Epithelial cell of esophagus (primary cell): Measurements from ENCODE around the gene RGS7.

Experiments used
- DNase-seq: peaks from one replicate; pipeline ENCODE4 v3.0.0; 2010; ENCODE audit warnings: low read depth
- H3K4me3 ChIP-seq: 2 replicates; pipeline ENCODE4 v1.5.1; 2011; ENCODE audit warnings: mild to moderate bottlenecking, low read length, control low read depth
- TF ChIP-seq, protein P1 (sequence below): IDR thresholded peaks from 2 replicates; pipeline ENCODE4 v1.5.1; 2011; ENCODE audit warnings: low read depth, mild to moderate bottlenecking, low read length, control low read depth, inconsistent platforms; ENCODE audit not compliant: insufficient read depth; ENCODE audit errors: missing control alignments

The RGS7 gene

DNA sequence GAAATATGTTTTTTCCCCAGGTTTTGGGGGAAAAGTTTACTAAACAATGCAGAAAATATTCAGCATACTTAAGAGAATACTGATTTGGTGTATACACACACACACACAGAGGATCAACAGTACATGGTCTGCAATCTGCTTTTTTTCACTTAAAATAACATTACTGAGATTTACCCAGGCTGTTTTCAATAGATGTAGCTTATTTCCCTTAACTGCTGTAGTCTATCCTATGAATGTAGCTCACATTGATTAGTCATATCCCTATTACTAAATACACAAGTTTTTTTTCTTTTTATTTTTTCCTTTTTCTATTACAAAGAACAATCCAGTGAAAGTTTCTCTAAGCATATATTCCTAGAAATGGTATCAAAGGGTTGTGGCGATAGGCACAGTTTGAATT is 478.4 kb downstream of the RGS7 start:
- TF ChIP-seq, protein P1, sequence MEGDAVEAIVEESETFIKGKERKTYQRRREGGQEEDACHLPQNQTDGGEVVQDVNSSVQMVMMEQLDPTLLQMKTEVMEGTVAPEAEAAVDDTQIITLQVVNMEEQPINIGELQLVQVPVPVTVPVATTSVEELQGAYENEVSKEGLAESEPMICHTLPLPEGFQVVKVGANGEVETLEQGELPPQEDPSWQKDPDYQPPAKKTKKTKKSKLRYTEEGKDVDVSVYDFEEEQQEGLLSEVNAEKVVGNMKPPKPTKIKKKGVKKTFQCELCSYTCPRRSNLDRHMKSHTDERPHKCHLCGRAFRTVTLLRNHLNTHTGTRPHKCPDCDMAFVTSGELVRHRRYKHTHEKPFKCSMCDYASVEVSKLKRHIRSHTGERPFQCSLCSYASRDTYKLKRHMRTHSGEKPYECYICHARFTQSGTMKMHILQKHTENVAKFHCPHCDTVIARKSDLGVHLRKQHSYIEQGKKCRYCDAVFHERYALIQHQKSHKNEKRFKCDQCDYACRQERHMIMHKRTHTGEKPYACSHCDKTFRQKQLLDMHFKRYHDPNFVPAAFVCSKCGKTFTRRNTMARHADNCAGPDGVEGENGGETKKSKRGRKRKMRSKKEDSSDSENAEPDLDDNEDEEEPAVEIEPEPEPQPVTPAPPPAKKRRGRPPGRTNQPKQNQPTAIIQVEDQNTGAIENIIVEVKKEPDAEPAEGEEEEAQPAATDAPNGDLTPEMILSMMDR = no peak
- DNase-seq = no peak
- H3K4me3 ChIP-seq = no peak overlapping the region

DNA sequence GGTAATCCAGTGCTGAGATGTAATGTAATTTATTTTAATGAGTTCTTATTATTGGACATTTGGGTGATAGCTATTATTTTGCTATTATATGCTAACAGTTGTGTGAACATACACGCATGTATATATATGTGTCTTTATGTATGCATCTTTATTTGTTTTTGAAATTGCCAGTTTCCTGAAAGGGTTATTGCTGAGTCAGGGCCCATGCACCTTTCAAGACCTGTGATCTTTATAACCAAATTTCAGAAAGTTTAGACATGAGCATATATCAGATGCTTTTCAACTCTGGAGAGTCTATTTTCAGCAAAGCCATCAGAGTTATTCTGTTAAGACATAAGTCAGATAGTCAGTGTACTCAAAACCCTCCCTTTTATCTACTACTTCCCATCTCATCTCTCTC is 479.4 kb downstream of the RGS7 start:
- no peak overlapping the region for H3K4me3 ChIP-seq
- TF ChIP-seq, protein P1 = no peak
- no peak for DNase-seq

DNA sequence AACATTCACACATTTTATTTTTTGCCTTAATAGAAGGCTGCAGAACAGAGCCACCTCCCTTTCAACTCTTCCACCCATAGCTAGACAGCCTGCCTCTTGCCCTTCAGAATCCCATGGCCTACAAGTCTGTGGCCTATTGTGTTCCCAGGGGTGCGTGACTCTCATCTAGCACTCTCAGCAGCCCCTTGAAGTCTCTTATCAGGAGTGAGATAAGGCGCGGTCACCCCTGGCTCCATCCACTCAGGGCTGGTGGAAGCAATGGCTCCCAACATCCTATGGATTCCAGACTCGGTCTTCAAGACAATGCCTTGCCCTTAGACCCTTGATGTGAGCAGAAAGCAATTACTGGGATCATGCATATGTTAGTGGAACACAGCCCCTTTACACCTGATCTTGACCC is 480.9 kb downstream of the RGS7 start:
- TF ChIP-seq, protein P1 = no peak
- no peak overlapping the region for H3K4me3 ChIP-seq
- DNase-seq = no peak

DNA sequence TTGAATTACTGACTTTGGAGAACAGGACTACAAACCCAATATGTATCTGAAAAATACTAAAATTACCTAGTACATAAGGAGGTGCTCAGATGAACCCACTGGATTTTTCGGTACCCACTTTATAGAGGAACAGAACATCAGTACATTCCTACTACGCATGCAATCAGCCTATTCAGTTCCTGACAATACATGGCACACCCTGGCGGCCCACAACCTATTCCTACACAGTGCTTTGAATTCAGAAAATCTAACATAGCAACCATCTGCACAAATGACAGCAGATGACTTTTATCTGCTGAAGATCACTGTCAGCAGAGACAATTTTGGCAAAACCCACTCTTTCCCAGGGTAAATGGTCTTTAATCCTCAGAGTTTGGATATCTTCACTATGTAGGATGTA is 487.9 kb downstream of the RGS7 start:
- H3K4me3 ChIP-seq = no peak overlapping the region

DNA sequence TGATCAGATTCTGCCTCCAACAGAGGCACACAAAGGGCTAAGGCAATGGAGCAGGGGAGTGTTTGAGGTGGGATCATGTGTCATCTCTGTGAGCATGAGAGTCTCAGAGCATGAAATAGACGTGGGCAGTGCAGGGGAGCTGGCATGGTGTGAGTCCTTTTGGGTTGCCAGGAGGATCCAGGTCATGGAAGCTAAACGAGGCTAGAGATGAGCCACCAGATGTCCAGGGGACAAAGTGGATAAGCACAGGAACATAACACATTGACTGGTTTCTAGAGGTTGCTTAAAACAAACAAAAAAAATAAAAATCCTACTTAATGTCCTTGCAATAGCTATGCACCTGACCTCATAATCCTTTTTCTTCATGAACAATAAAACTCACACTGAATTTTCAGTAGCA is 490.3 kb downstream of the RGS7 start:
- TF ChIP-seq, protein P1 = no peak
- no peak overlapping the region for H3K4me3 ChIP-seq
- no peak for DNase-seq

More for the DNA sequence above, 487.9 kb downstream of the RGS7 start:
- DNase-seq = no peak
- TF ChIP-seq, protein P1 = no peak

DNA sequence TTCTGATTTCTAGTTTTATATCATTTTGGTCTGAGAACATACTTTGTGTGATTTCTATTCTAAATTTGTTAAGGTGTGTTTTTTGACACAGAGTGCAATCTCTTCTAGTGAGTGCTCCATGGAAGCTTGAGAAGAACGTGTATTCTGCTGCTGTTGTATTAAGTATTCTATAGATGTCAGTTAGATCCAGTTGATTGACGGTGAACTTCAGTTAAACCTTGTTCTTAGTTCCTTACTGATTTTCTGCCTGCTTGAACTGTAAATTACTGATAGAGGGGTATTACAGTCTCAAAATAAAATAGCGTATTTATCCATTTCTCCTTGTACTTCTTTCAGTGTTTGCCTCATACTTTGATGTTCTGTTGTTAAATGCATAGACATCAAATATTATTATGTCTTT is 497.0 kb downstream of the RGS7 start:
- no peak overlapping the region for H3K4me3 ChIP-seq
- TF ChIP-seq, protein P1 = no peak
- DNase-seq = no peak

DNA sequence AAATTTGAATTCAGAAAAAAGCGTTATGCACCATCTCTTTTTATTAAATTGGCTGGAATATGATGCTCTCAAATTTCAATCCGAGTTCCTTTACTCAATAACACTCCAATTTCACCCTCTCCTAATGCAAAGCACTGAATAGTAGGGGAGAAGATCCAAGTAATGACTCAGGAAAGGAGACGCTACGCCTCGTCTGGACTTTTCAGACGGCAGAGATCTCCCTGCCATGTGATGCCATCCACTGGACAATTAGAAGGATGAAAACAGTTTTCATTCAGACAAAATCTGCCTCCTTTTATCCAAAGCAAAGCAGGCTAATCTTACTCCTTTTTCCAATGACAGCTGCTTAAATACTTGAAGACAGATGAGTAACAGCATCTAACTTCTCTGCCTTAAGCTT is 502.6 kb downstream of the RGS7 start:
- H3K4me3 ChIP-seq = no peak overlapping the region
- TF ChIP-seq, protein P1 = no peak
- peak; percentile 1 for DNase-seq
